DLD1 (cell line): Measurements from ENCODE around the gene CDCA8.
"Not testable (repeated sequence)": the region's sequence is repeated elsewhere in the genome, so short reads cannot be mapped to it uniquely, and the experiment has no call there.

Source experiments
- in situ Hi-C: cut with HindIII; loops from 2 replicates; pipeline ENCODE4 v1.10.0; 2017; ENCODE audit warnings: low sequenced_read_pairs

The CDCA8 gene

GRCh38 chr1:37672136-37672870 is 20.0 kb upstream of the CDCA8 start:
- in situ Hi-C loops, result no loop called here

- in situ Hi-C loops, result no loop called here
These were observed 18.4 kb upstream of the CDCA8 start for GRCh38 chr1:37673920-37674319.

- in situ Hi-C loops, result no loop called here
These were observed 15.8 kb upstream of the CDCA8 start for GRCh38 chr1:37676281-37677142.

- in situ Hi-C loops, result no loop called here
These were observed 15.2 kb upstream of the CDCA8 start for GRCh38 chr1:37677143-37677439.

- in situ Hi-C loops, result no loop called here
These were observed 14.5 kb upstream of the CDCA8 start for GRCh38 chr1:37677808-37678207.

GRCh38 chr1:37680933-37681332 is 11.4 kb upstream of the CDCA8 start:
- in situ Hi-C loops, result loop anchor here (5.0 kb wide), 1 partner anchor 84 kb away; the partner anchor contains the start of gene GNL2

- in situ Hi-C loops, result loop anchor here (5.0 kb wide), 1 partner anchor 85 kb away; the partner anchor contains the start of gene GNL2
These were observed 9.9 kb upstream of the CDCA8 start for GRCh38 chr1:37682334-37682987.

GRCh38 chr1:37684182-37684581 is 8.1 kb upstream of the CDCA8 start:
- in situ Hi-C loops, result loop anchor here (5.0 kb wide), 1 partner anchor 87 kb away; the partner anchor contains the start of gene GNL2

GRCh38 chr1:37685722-37686121 is 6.6 kb upstream of the CDCA8 start:
- in situ Hi-C loops, result no loop called here

- in situ Hi-C loops, result not testable (repeated sequence)
These were observed 4.6 kb upstream of the CDCA8 start for GRCh38 chr1:37687764-37688163.

GRCh38 chr1:37688926-37689325 is 3.4 kb upstream of the CDCA8 start:
- in situ Hi-C loops, result no loop called here

- in situ Hi-C loops, result no loop called here
These were observed 729 bp upstream of the CDCA8 start for GRCh38 chr1:37691497-37692077.

- in situ Hi-C loops, result no loop called here
These were observed 489 bp downstream of the CDCA8 start for GRCh38 chr1:37692834-37693175.

GRCh38 chr1:37697090-37697489 is 4.8 kb downstream of the CDCA8 start:
- in situ Hi-C loops, result no loop called here

- in situ Hi-C loops, result no loop called here
These were observed 5.4 kb downstream of the CDCA8 start for GRCh38 chr1:37697737-37698136.

- in situ Hi-C loops, result no loop called here
These were observed 6.8 kb downstream of the CDCA8 start for GRCh38 chr1:37699147-37699546.

- in situ Hi-C loops, result no loop called here
These were observed 8.7 kb downstream of the CDCA8 start for GRCh38 chr1:37701051-37701450.

- in situ Hi-C loops, result no loop called here
These were observed 10.7 kb downstream of the CDCA8 start for GRCh38 chr1:37703061-37703460.

- in situ Hi-C loops, result no loop called here
These were observed 12.7 kb downstream of the CDCA8 start for GRCh38 chr1:37704966-37705365.

- in situ Hi-C loops, result no loop called here
These were observed 13.1 kb downstream of the CDCA8 start for GRCh38 chr1:37705399-37705798.

GRCh38 chr1:37708471-37708870 is 16.2 kb downstream of the CDCA8 start:
- in situ Hi-C loops, result no loop called here
